Tibial artery (tissue), 4 donors: ENCODE results near the gene NBPF15.
"Not testable (repeated sequence)": the region's sequence is repeated elsewhere in the genome, so short reads cannot be mapped to it uniquely, and the experiment has no call there.

Experiments used
- DNase-seq, 2 donors: peaks; one replicate each; pipeline ENCODE4 v3.0.0-alpha.2; 2019
- H3K27ac ChIP-seq, 2 donors: fragments of 200-600 bp; sonication (generic) in 1 of 2; 1 replicate in 1 of 2; 2 replicates in 1 of 2; pipeline ENCODE4 v1.5.1; 2018 to 2019; ENCODE audit warnings: mild to moderate bottlenecking in 1 of 2
- H3K27me3 ChIP-seq, 2 donors: fragments of 200-600 bp; sonication (generic) in 1 of 2; one replicate each; pipeline versions ENCODE4 v1.5.1 to v1.6.0; 2016 to 2019
- H3K36me3 ChIP-seq, 3 donors: fragments of 200-600 bp; sonication (generic) in 2 of 3; one replicate each; pipeline ENCODE4 v1.5.1; 2016 to 2019; ENCODE audit warnings: mild to moderate bottlenecking in 2 of 3
- H3K4me1 ChIP-seq, 4 donors: fragments of 200-600 bp; sonication (generic) in 2 of 4; 1 replicate in 3 of 4; 2 replicates in 1 of 4; pipeline ENCODE4 v1.5.1; 2016 to 2019
- H3K4me3 ChIP-seq, 2 donors: fragments of 200-600 bp; sonication (generic) in 1 of 2; 1 replicate in 1 of 2; 2 replicates in 1 of 2; pipeline ENCODE4 v1.5.1; 2018 to 2019; ENCODE audit warnings: mild to moderate bottlenecking in 2 of 2
- H3K9me3 ChIP-seq, 3 donors: fragments of 200-600 bp; sonication (generic) in 1 of 3; one replicate each; pipeline ENCODE4 v1.5.1; 2016 to 2019
- intact Hi-C: fragments of 100-400 bp; cut with DNase I; formaldehyde crosslinking; loops from one replicate; pipeline ENCODE4 v1.15.0; 2023; ENCODE audit warnings: low total_unique reads

Gene NBPF15

DNA sequence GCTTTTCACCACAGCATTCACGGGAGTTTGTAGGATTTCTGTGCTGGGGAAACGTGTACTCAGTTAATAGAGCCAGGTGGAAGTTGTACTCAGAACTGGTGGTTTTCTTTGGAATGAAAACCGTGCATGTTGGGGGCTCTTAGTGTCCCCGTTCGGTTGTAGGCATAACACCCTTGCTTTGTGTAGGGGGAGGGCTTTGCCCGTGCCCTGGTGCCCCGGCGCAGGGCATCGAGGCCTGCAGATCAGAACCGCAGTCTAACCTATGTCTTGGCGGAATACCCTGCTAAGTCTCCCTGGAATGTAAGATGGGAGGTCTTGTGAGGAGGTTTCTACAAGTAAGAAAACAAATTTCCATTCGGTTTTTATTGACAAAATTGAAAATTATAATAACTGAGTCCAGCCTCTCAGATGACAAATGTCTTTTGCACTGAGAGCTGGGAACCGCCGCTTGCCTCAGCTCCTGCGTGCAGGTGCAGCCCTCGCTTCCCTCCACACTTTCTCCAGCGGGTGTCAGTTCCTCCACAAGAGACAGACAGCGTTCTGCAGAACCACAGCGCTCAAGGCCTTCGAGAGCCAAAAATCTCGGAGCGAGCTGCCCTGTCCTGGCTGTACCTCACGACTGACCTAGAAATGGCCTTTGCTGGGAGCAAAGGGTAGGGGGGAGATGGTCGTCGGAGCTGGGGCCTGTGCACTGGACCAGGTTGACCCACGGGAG, 47.9 kb downstream of the NBPF15 start:
- H3K9me3 ChIP-seq, DNase-seq, H3K27me3 ChIP-seq, H3K4me1 ChIP-seq, H3K36me3 ChIP-seq, intact Hi-C loops: not testable (repeated sequence)
- Histone ChIP-seq H3K27ac (peak overlapping the region in 1 of 2 donors; percentile 82), H3K4me3 (peak overlapping the region; percentile 54 to 59)

DNA sequence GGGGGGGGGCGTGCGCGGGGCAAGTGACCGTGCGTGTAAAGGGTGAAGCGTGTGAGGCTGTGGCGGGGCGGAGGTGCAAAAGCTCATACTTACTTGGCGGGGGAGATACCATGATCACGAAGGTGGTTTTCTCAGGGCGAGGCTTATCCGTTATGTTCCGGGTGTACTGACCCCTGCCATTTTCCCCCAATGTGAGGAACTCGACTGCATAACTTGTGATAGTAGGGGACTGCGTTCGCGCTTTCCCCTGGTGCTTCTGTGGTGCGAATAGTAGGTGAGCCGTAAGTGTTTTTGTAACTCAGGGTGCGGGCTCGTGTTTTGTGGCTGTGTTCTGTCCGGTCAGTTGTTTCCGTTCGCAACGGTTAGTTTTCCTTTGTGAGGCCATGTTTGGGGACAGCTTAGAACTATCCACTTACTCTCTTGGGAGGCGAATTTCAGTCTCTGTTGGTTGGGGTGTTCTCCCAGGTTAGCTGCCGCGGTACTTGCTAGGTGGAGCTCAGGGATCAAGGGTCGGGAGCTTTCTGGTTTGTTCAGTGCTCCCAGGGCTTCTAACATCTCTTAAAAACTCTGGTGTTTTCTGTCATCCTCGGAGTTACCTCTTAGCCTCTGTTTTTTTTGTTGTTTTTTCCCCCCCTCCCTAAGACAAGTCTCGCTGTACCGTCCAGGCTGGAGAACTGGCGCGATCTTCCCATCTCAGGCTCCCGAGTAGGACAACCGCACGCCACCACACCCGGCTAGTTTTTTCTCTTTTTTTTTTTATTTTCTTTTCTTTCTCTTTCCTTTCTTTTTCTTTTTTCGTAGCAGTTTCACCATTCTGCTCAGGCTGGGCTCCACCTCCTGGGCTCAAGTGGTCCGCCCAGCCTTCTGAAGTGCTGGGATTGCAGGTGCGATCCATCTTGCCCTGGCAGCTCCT, 48.7 kb downstream of the NBPF15 start:
- peak; percentile 65 to 78 for DNase-seq

DNA sequence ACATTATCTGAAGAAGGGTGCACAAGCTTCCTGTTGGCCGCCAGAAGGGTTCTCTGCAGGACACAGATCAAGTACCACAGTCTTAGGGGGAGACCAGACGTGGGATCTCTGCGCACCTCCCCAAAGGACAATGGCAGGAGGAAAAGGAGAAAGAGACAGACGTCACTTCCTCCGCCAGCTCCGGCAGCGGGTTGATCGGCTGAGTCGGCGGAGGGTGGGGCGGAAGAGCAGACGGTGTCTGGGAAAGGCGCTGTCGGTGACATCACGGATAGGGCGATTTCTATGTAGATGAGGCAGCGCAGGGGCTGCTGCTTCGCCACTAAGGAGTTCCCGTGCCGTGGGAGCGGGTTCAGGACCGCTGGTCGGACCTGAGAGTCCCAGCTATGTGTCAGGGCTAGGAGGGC, 49.4 kb downstream of the NBPF15 start:
- H3K4me1 ChIP-seq, H3K36me3 ChIP-seq, intact Hi-C loops, H3K27me3 ChIP-seq, H3K9me3 ChIP-seq: not testable (repeated sequence)
- peak; percentile 56 to 88 for DNase-seq
- peak overlapping the region; percentile 78 to 82 for H3K27ac ChIP-seq
- peak overlapping the region; percentile 54 to 59 for H3K4me3 ChIP-seq

More for the DNA sequence above, 48.7 kb downstream of the NBPF15 start:
- H3K4me1 ChIP-seq, H3K27me3 ChIP-seq, H3K9me3 ChIP-seq, intact Hi-C loops, H3K36me3 ChIP-seq: not testable (repeated sequence)
- peak overlapping the region; percentile 78 to 82 for H3K27ac ChIP-seq
- H3K4me3 ChIP-seq: peak overlapping the region; percentile 54 to 59

DNA sequence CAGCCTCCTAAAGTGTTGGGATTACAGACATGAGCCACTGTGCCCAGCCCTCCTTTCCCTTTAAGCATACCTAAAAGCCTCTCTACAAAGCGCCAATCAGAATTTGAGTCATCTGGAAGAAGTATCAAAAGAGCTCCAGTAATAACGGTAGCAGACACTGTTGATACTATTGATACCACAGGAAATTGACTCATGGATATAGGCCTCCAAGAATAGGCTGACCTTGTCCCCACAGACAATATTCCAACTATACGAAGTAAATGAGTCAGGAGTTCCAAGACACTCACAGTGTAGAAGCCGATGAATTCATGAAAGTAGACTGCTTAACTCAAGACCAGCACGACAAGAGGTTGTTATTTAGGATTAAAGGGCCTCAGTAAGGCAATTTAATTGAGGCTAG, 58.7 kb downstream of the NBPF15 start:
- DNase-seq, H3K36me3 ChIP-seq, H3K27ac ChIP-seq, intact Hi-C loops, H3K4me3 ChIP-seq, H3K27me3 ChIP-seq, H3K9me3 ChIP-seq, H3K4me1 ChIP-seq: not testable (repeated sequence)

DNA sequence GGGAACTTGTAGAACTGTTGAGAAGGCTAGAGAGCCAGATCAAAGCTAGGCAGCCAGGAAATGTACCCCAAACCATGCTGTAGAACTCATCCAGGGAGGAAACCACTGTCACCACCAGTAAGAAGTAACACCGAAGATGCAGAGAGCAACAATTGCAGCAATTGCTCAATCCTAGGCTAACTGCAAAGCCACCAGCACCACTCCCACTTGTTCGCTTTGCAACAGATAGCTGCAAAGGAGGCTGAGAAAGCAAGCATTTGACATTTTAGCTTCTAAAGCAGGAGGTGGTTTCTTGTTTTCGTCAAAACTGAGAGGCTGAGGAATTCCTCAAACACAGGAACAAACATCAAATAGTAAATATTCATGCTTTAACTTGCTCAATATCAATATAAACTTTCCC, 89.8 kb downstream of the NBPF15 start:
- H3K4me1 ChIP-seq, DNase-seq, H3K27ac ChIP-seq, H3K4me3 ChIP-seq, H3K9me3 ChIP-seq, intact Hi-C loops, H3K36me3 ChIP-seq, H3K27me3 ChIP-seq: not testable (repeated sequence)
